HFFc6 (cell line): ENCODE measurements around the gene SLC27A6. TPM values are rescaled to one million over a fixed set of nuclear protein-coding genes. Genes with fewer than 3 reads are reported as not detected.

Source experiments
- DNase-seq: peaks from one replicate; pipeline ENCODE4 v3.0.0-alpha.2; 2018
- H3K27ac Mint-ChIP-seq: 2 replicates; pipeline ENCODE4 v1.8.0; 2020; ENCODE audit warnings: mild to moderate bottlenecking, mixed read lengths
- H3K27me3 Mint-ChIP-seq: 2 replicates; pipeline ENCODE4 v1.8.0; 2021; ENCODE audit warnings: mild to moderate bottlenecking, moderate library complexity, mixed read lengths; ENCODE audit not compliant: insufficient read depth
- H3K36me3 Mint-ChIP-seq: 2 replicates; pipeline ENCODE4 v1.8.0; 2021; ENCODE audit warnings: low read depth, mixed read lengths
- H3K4me1 Mint-ChIP-seq: 2 replicates; pipeline ENCODE4 v1.8.0; 2020; ENCODE audit warnings: low read depth, mixed read lengths
- H3K4me3 Mint-ChIP-seq: 2 replicates; pipeline ENCODE4 v1.8.0; 2020; ENCODE audit warnings: mild to moderate bottlenecking, moderate library complexity, mixed read lengths
- H3K9me3 Mint-ChIP-seq: 2 replicates; pipeline ENCODE4 v1.8.0; 2020; ENCODE audit warnings: mild to moderate bottlenecking, mixed read lengths
- total RNA-seq, 6 experiments: library from RNA; stranded (reverse); fragmentation: NEBNext Ultra II Directional; extraction: Animal tissue kit (Norgen Biotek cat#: 25700); gene quantifications; 2 replicates in 1 of 6; 3 replicates in 5 of 6; pipeline ENCODE4 v1.2.3, GENCODE V29; 2021
- TF ChIP-seq, protein P1 (sequence below): fragments of 200-600 bp; sonication (generic); IDR thresholded peaks from 2 replicates; pipeline ENCODE4 v1.5.0; 2021; ENCODE audit warnings: antibody characterized with exemption, mild to moderate bottlenecking

Gene SLC27A6
- total RNA-seq, 6 experiments from 2014 or later = 0.09 to 0.11 TPM; not detected in 4

DNA sequence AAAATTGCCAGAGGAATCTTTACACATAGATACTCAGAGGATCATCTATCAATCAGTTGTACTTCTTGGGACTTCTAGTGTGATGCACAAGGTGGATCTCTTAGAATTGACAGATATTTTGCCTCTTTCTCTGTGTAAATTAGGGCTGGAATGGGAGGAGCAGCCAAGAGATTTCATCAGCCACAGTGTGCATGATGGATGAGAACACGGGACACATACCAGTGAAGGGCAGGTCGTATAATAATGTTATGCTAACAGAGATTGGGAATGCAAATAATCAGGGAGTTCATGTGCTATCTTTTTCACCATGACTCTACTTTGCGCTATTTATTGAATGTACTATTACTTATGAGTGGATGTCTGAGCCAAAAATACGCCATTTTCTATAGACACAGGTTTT is 86.0 kb downstream of the SLC27A6 start:
- Mint-ChIP-seq H3K4me1 (no peaks in the 10 kb centered on the region), H3K27ac (no peak overlapping the region), H3K36me3 (no peaks in the 10 kb centered on the region), H3K27me3 (peaks cover 2% of the 10 kb centered on the region; the same call in 1 of the 2 replicates), H3K4me3 (no peak overlapping the region), H3K9me3 (peaks cover 13% of the 10 kb centered on the region)
- no peak for DNase-seq
- TF ChIP-seq, protein P1, sequence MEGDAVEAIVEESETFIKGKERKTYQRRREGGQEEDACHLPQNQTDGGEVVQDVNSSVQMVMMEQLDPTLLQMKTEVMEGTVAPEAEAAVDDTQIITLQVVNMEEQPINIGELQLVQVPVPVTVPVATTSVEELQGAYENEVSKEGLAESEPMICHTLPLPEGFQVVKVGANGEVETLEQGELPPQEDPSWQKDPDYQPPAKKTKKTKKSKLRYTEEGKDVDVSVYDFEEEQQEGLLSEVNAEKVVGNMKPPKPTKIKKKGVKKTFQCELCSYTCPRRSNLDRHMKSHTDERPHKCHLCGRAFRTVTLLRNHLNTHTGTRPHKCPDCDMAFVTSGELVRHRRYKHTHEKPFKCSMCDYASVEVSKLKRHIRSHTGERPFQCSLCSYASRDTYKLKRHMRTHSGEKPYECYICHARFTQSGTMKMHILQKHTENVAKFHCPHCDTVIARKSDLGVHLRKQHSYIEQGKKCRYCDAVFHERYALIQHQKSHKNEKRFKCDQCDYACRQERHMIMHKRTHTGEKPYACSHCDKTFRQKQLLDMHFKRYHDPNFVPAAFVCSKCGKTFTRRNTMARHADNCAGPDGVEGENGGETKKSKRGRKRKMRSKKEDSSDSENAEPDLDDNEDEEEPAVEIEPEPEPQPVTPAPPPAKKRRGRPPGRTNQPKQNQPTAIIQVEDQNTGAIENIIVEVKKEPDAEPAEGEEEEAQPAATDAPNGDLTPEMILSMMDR = no peak

DNA sequence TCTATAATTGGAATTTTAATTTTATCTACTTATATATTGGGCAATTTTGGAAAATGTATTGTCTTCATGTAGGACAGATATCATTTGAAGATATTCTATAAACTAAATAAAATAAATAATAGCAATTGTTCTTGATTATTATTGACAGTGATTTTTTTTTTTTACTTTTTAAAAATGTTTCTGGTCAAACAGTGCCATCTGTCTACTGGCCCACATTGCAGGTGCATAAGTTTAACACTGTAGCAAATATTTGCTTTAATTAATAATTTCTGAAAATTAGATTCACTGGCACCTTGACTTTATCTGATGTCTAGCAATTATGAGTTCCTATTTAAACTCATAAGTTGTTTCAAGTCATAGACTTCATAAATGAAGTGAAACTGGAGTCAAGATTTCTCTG is 88.2 kb downstream of the SLC27A6 start:
- H3K4me1 Mint-ChIP-seq = no peaks in the 10 kb centered on the region
- no peaks in the 10 kb centered on the region for H3K36me3 Mint-ChIP-seq
- TF ChIP-seq, protein P1 = no peak
- no peak for DNase-seq
- H3K27me3 Mint-ChIP-seq = peaks cover 2% of the 10 kb centered on the region; the same call in 1 of the 2 replicates
- no peak overlapping the region for H3K4me3 Mint-ChIP-seq
- H3K9me3 Mint-ChIP-seq = peaks cover 28% of the 10 kb centered on the region
- no peak overlapping the region for H3K27ac Mint-ChIP-seq

DNA sequence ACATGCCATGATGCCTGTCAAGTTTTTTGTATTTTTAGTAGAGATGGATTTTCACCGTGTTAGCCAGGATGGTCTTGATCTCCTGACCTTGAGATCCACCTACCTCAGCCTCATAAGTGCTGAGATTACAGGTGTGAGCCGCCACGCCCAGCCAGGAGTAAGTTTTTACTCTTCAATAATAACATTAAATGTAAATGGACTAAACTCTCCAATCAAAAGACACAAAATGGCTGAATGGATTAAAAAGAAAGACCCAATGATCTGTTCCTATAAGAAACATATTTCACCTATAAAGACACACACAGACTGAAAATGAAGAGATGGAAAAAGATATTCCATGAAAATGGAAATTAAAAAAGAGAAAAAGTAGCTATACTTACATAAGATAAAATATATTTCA is 92.0 kb downstream of the SLC27A6 start:
- H3K9me3 Mint-ChIP-seq = peaks cover 28% of the 10 kb centered on the region
- no peak overlapping the region for H3K4me3 Mint-ChIP-seq
- H3K4me1 Mint-ChIP-seq = no peaks in the 10 kb centered on the region
- H3K36me3 Mint-ChIP-seq = no peaks in the 10 kb centered on the region
- H3K27ac Mint-ChIP-seq = no peak overlapping the region
- no peaks in the 10 kb centered on the region for H3K27me3 Mint-ChIP-seq
- no peak for DNase-seq
- TF ChIP-seq, protein P1 = no peak

DNA sequence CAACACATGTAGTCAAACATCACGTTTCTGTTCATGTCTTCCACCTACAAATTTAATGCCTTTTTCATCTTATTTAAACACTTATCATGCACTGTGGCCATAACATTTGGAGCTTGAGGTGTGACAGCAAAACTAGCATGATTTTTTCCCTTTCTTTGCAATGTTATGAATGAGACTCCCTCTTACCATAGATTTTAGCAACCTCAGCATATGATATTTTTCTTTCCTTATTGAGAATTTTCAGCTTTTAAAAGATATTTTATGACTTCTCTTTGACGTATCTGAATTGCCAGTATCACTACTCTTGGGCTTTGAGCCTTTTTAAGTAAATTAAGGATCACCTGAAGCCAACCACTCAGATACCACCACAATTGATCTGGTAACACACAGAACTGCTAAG is 96.6 kb downstream of the SLC27A6 start:
- Mint-ChIP-seq H3K9me3 (peaks cover 13% of the 10 kb centered on the region), H3K4me1 (no peaks in the 10 kb centered on the region), H3K4me3 (no peak overlapping the region), H3K36me3 (no peaks in the 10 kb centered on the region), H3K27ac (no peak overlapping the region), H3K27me3 (no peaks in the 10 kb centered on the region)
- no peak for DNase-seq
- TF ChIP-seq, protein P1 = no peak

DNA sequence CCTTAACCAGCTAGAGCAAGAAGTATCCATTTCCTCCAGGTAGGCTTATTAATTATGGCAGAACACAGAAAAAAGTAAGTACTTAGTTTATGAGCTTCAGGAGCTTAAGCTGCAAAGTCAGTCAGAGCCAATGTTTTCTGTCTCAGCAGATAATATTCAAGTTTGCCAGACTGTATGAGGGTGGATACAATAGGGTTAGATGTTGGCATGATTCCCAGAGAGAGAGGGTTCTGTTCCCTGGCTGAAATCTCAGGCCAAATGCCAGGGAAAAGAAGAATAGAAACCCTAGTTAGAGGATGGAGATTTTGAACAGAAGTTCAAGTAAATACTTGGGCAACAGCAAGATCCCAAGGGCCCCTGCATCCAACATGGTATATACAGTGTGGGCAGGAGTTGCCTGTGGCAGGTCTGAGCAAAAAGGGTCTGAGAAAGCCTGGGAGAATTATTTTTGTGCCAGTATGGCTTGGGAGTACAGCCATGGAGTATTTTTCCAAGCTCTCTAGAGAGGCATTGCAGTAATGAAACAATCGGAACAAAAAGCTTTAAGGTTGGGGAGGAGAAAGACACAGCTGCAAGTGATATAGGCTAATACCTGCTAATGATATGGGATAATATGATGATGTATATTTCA is 98.3 kb downstream of the SLC27A6 start:
- Mint-ChIP-seq H3K4me3 (no peak overlapping the region), H3K27me3 (no peaks in the 10 kb centered on the region), H3K27ac (no peak overlapping the region), H3K4me1 (no peaks in the 10 kb centered on the region), H3K36me3 (no peaks in the 10 kb centered on the region), H3K9me3 (no peaks in the 10 kb centered on the region)
- TF ChIP-seq, protein P1 = no peak
- no peak for DNase-seq
